NCI-H187 (cell line): Measurements from ENCODE around the gene FCER1G.

Experiments
- DNase-seq, 2 experiments: peaks; one replicate each; lab custom pipeline; 2025; lab: John Stamatoyannopoulos, UW

Gene FCER1G

GRCh38 chr1:161266202-161266601 lies 51.1 kb downstream of the FCER1G start:
- DNase-seq, result no peak

- no peak for DNase-seq
Measured at GRCh38 chr1:161266836-161267235, 51.7 kb downstream of the FCER1G start.

GRCh38 chr1:161267321-161267720 lies 52.2 kb downstream of the FCER1G start:
- no peak for DNase-seq
